K562 (cell line): ENCODE results near the gene MAP3K6. TPM values are rescaled to one million over a fixed set of nuclear protein-coding genes. Genes with fewer than 3 reads are reported as not detected.

ENCODE experiments used
- BCL6 ChIP-seq: fragments of 250-450 bp; sonication (Bioruptor Pico); IDR thresholded peaks from 2 replicates; pipeline ENCODE4 v1.4.0; 2020
- CBX3 ChIP-seq, 2 experiments: IDR thresholded peaks; 1 replicate in 1 of 2; 2 replicates in 1 of 2; pipeline ENCODE4 v1.6.1; 2012; ENCODE audit warnings: inconsistent platforms in 2 of 2, low read length in 2 of 2, borderline replicate concordance in 1 of 2, control low read depth in 1 of 2
- CTBP1 ChIP-seq: fragments of 450-650 bp; IDR thresholded peaks from 2 replicates; pipeline ENCODE4 v1.6.1; 2016; ENCODE audit warnings: borderline replicate concordance
- E2F8 ChIP-seq: fragments of 450-650 bp; IDR thresholded peaks from 2 replicates; pipeline ENCODE4 v1.7.1; 2018; ENCODE audit warnings: mild to moderate bottlenecking, low read depth; ENCODE audit not compliant: partially characterized antibody
- ETV6 ChIP-seq, 3 experiments: fragments of 150-350 bp in 1 of 3; sonication (generic) in 1 of 3; formaldehyde crosslinking in 1 of 3; IDR thresholded peaks; 2 replicates each; pipeline versions ENCODE4 v1.6.1 to v1.8.0; 2014 to 2022; ENCODE audit warnings: borderline replicate concordance in 2 of 3, low read depth in 2 of 3, antibody characterized with exemption in 1 of 3, low read length in 1 of 3, mild to moderate bottlenecking in 1 of 3, missing genetic modification reagents in 1 of 3
- FIP1L1 ChIP-seq: fragments of 200-400 bp; formaldehyde crosslinking; IDR thresholded peaks from 2 replicates; pipeline ENCODE4 v1.6.1; 2018; ENCODE audit warnings: mild to moderate bottlenecking, low read depth, low read length; ENCODE audit not compliant: poor library complexity, severe bottlenecking
- FOXP1 ChIP-seq: sonication (generic); formaldehyde crosslinking; IDR thresholded peaks from 2 replicates; pipeline ENCODE4 v1.8.0; 2022; ENCODE audit warnings: mild to moderate bottlenecking, missing genetic modification reagents
- IFI16 ChIP-seq: fragments of 250-450 bp; sonication (Bioruptor Pico); IDR thresholded peaks from 2 replicates; pipeline ENCODE4 v2.1.2; 2022; ENCODE audit warnings: mild to moderate bottlenecking, inconsistent platforms
- ILK ChIP-seq: fragments of 450-650 bp; IDR thresholded peaks from 2 replicates; pipeline ENCODE4 v1.6.1; 2016; ENCODE audit warnings: missing genetic modification characterization, low read depth, mild to moderate bottlenecking, missing compliant biosample characterization, moderate library complexity, borderline replicate concordance
- KDM5B ChIP-seq: fragments of 200-600 bp; sonication (generic); IDR thresholded peaks from 2 replicates; pipeline ENCODE4 v1.6.1; 2012; ENCODE audit warnings: low read depth, mild to moderate bottlenecking, moderate library complexity, low read length, control low read depth, inconsistent platforms; ENCODE audit not compliant: insufficient replicate concordance
- MAZ ChIP-seq, 2 experiments: fragments of 450-650 bp in 1 of 2; sonication (generic) in 1 of 2; formaldehyde crosslinking; IDR thresholded peaks in 1 of 2; conservative IDR thresholded peaks in 1 of 2; 2 replicates each; pipeline versions ENCODE4 v1.4.0 to v1.5.0; 2020; ENCODE audit warnings: mild to moderate bottlenecking in 1 of 2, missing genetic modification reagents in 1 of 2
- MEIS2 ChIP-seq: fragments of 450-650 bp; IDR thresholded peaks from 2 replicates; pipeline ENCODE4 v1.6.1; 2014; ENCODE audit warnings: mild to moderate bottlenecking; ENCODE audit not compliant: partially characterized antibody
- MXI1 ChIP-seq: IDR thresholded peaks from 2 replicates; pipeline ENCODE4 v1.6.1; 2011; ENCODE audit warnings: low read depth, mild to moderate bottlenecking, improper control_type of control experiment, low read length
- NR4A1 ChIP-seq, 2 experiments: fragments of 250-450 bp in 1 of 2; fragments of 450-650 bp in 1 of 2; sonication (Bioruptor Pico) in 1 of 2; IDR thresholded peaks; 2 replicates each; pipeline versions ENCODE4 v1.4.0 to v1.6.1; 2016 to 2020; ENCODE audit warnings: mild to moderate bottlenecking in 2 of 2, missing compliant biosample characterization in 1 of 2, missing genetic modification characterization in 1 of 2, moderate library complexity in 1 of 2
- RBFOX2 ChIP-seq: fragments of 200-400 bp; formaldehyde crosslinking; IDR thresholded peaks from 2 replicates; pipeline ENCODE4 v1.6.1; 2017; ENCODE audit warnings: low read depth, mild to moderate bottlenecking, low read length, moderate library complexity
- RBM14 ChIP-seq: fragments of 200-400 bp; formaldehyde crosslinking; IDR thresholded peaks from 2 replicates; pipeline ENCODE4 v1.6.1; 2018; ENCODE audit warnings: low read depth, mild to moderate bottlenecking, low read length, moderate library complexity, borderline replicate concordance; ENCODE audit not compliant: insufficient read depth
- RBM22 ChIP-seq: fragments of 200-400 bp; formaldehyde crosslinking; IDR thresholded peaks from 2 replicates; pipeline ENCODE4 v1.6.1; 2018; ENCODE audit warnings: low read length, low read depth; ENCODE audit not compliant: poor library complexity, severe bottlenecking
- SLC30A9 ChIP-seq: fragments of 250-450 bp; sonication (Bioruptor Pico); IDR thresholded peaks from 2 replicates; pipeline ENCODE4 v1.8.0; 2022; ENCODE audit warnings: mild to moderate bottlenecking, moderate library complexity
- SMARCE1 ChIP-seq: fragments of 450-650 bp; IDR thresholded peaks from 2 replicates; pipeline ENCODE4 v1.7.1; 2016; ENCODE audit warnings: mild to moderate bottlenecking
- ZNF444 ChIP-seq: fragments of 250-450 bp; sonication (Bioruptor Pico); IDR thresholded peaks from 2 replicates; pipeline ENCODE4 v1.4.0; 2020; ENCODE audit warnings: mild to moderate bottlenecking, moderate library complexity
- ZNF717 ChIP-seq: fragments of 250-450 bp; sonication (Bioruptor Pico); IDR thresholded peaks from 2 replicates; pipeline ENCODE4 v1.5.0; 2021
- polyA plus RNA-seq, 8 experiments: library from polyadenylated mRNA; depleted of rRNA in 4 of 8; stranded (reverse) in 5 of 8; unstranded in 3 of 8; fragments of >200 nt; fragmentation: Nextera tagmentation in 2 of 8; fragmentation: Illumina TruSeq in 1 of 8; extraction: Ambion mirVana in 2 of 8; extraction: Trizol in 1 of 8; gene quantifications; 2 replicates each; pipeline versions ENCODE4 v1.2.1 to v1.2.3, GENCODE V29; 2011 to 2014; ENCODE audit warnings: inconsistent platforms in 1 of 8, missing spikeins in 1 of 8
- total RNA-seq, 7 experiments: library from RNA; depleted of rRNA in 6 of 7; stranded (reverse); fragments of >200 nt in 6 of 7; fragmentation: Illumina TruSeq in 2 of 7; extraction: Trizol in 2 of 7; gene quantifications; 2 replicates each; pipeline versions ENCODE4 v1.2.1 to v1.2.3, GENCODE V29; 2011 to 2021; ENCODE audit warnings: low replicate concordance in 1 of 7
- TF ChIP-seq, protein P1 (sequence below): sonication (generic); formaldehyde crosslinking; IDR thresholded peaks from 2 replicates; pipeline ENCODE4 v1.5.0; 2020; ENCODE audit warnings: missing genetic modification reagents

Gene MAP3K6
- total and polyA plus RNA-seq, 9 of the 15 experiments (the other 6 are each of a cell fraction or from before 2014, with no cell fraction given): 0.99 to 21.9 (median 7.0) TPM

DNA sequence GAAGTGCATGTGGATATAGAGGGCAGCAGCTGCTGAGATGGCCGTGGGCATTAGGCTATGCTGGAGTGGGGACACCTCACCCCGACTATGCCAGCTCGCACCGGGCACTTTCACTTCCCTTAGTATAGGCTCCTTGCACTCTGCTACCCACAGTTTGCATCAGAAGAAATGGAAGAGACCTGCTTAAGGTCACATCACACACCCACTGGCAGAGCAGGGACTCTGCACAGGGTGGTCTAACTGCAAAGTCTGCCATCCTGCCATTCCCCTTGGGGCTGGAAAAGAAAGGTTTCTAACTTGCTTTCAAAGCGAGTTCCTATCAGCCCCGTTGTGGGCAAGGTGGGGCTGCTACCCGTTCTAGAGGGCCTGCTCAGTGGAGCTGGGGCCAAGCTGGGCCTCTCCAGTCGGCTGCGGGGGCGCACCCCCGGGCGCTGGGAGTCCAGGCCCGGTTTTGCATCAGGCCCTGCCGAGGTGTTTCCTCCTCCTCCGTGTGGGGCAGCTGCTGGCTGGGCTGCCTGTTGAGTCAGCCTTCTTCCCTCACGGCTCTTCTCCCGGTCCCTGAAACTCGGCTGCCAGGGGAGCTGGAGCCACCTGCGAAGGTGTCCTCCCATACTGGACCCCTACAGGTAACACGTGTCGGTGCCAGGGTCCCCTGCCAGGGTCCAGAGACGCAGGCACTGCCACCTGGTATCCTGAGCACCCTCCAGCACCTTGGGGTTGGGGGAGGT, 25.1 kb downstream of the MAP3K6 start, which contains the start of gene SYTL1 (continued):
- TF ChIP-seq KDM5B: peak; percentile 63
- TF ChIP-seq BCL6 (CRISPR knock-in tag): no peak
- TF ChIP-seq MAZ (CRISPR knock-in tag; conservative IDR thresholded peaks at IDR 0.05 in 1 of 2, IDR thresholded peaks at IDR 0.05 in 1 of 2): peak; percentile 54 to 77; a peak in 2 of 4 replicates
- no peak for TF ChIP-seq MEIS2
- no peak for TF ChIP-seq ILK (tag)
- peak; percentile 44; the same call in 1 of the 2 replicates for TF ChIP-seq ZNF444 (CRISPR knock-in tag)
- TF ChIP-seq, protein P1, sequence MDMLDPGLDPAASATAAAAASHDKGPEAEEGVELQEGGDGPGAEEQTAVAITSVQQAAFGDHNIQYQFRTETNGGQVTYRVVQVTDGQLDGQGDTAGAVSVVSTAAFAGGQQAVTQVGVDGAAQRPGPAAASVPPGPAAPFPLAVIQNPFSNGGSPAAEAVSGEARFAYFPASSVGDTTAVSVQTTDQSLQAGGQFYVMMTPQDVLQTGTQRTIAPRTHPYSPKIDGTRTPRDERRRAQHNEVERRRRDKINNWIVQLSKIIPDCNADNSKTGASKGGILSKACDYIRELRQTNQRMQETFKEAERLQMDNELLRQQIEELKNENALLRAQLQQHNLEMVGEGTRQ: no peak
- TF ChIP-seq CBX3 (IDR thresholded peaks at IDR 0.05; ENCODE audit: borderline replicate concordance in 1 of 2, low read length in 2 of 2): no peak
- TF ChIP-seq E2F8: no peak
- TF ChIP-seq MXI1: no peak
- TF ChIP-seq FOXP1 (CRISPR knock-in tag): no peak
- TF ChIP-seq NR4A1 (CRISPR knock-in tag; IDR thresholded peaks at IDR 0.05): no peak
- TF ChIP-seq NR4A1 (tag; IDR thresholded peaks at IDR 0.05): no peak
- peak; percentile 21; the same call in 1 of the 2 replicates for TF ChIP-seq SMARCE1
- peak; percentile 67 for TF ChIP-seq RBFOX2
- no peak for TF ChIP-seq SLC30A9 (CRISPR knock-in tag)
- no peak for TF ChIP-seq ZNF717 (CRISPR knock-in tag)
- TF ChIP-seq IFI16 (CRISPR knock-in tag): no peak
- TF ChIP-seq ETV6 (IDR thresholded peaks at IDR 0.05; ENCODE audit: borderline replicate concordance in 1 of 2, low read depth in 2 of 2, low read length in 1 of 2): no peak
- no peak for TF ChIP-seq ETV6 (CRISPR knock-in tag; IDR thresholded peaks at IDR 0.05; ENCODE audit: borderline replicate concordance)
- TF ChIP-seq RBM22: no peak
- TF ChIP-seq CTBP1: peak; percentile 44; the same call in 1 of the 2 replicates
- no peak for TF ChIP-seq FIP1L1
- no peak for TF ChIP-seq RBM14
